GM23338 (cell line): ENCODE measurements around the gene YPEL1. TPM values are rescaled to one million over a fixed set of nuclear protein-coding genes. Genes with fewer than 3 reads are reported as not detected.

Experiments used
- ATAC-seq: fragments of 200-7000 bp; cut with Tn5 transposase; 3 replicates; pipeline ENCODE4 v1.9.1; 2020
- DNase-seq: peaks from one replicate; pipeline ENCODE4 v3.0.0-alpha.2; 2015; ENCODE audit warnings: low spot score
- H2AFZ ChIP-seq: fragments of 200-600 bp; sonication (generic); 2 replicates; pipeline ENCODE4 v1.8.0; 2016; ENCODE audit warnings: antibody characterized with exemption, mild to moderate bottlenecking, moderate library complexity
- H3F3A ChIP-seq: fragments of 200-600 bp; sonication (generic); replicated peaks from 2 replicates; pipeline ENCODE4 v1.8.0; 2017; ENCODE audit warnings: antibody characterized with exemption, mixed run types, low read depth
- H3K27ac ChIP-seq: fragments of 200-600 bp; sonication (generic); 2 replicates; pipeline ENCODE4 v1.6.1; 2016; ENCODE audit warnings: low read depth
- H3K27me3 ChIP-seq: fragments of 200-600 bp; sonication (generic); 2 replicates; pipeline ENCODE4 v1.8.0; 2016; ENCODE audit warnings: mild to moderate bottlenecking, mixed run types, moderate library complexity; ENCODE audit not compliant: insufficient read depth
- H3K36me3 ChIP-seq: fragments of 200-600 bp; sonication (generic); 2 replicates; pipeline ENCODE4 v1.8.0; 2016; ENCODE audit warnings: mild to moderate bottlenecking; ENCODE audit not compliant: insufficient read depth
- H3K4me1 ChIP-seq: fragments of 200-600 bp; sonication (generic); 2 replicates; pipeline ENCODE4 v1.8.0; 2016; ENCODE audit warnings: mild to moderate bottlenecking, moderate library complexity; ENCODE audit not compliant: insufficient read depth
- H3K4me2 ChIP-seq: fragments of 200-600 bp; sonication (generic); 2 replicates; pipeline ENCODE4 v1.7.1; 2017; ENCODE audit warnings: mixed run types
- H3K4me3 ChIP-seq: fragments of 200-600 bp; sonication (generic); 2 replicates; pipeline ENCODE4 v1.6.1; 2016; ENCODE audit warnings: mixed run types
- H3K79me2 ChIP-seq: fragments of 200-600 bp; sonication (generic); replicated peaks from 2 replicates; pipeline ENCODE4 v1.8.0; 2017; ENCODE audit warnings: mild to moderate bottlenecking; ENCODE audit not compliant: insufficient read depth
- H3K9me2 ChIP-seq: fragments of 200-600 bp; sonication (generic); 2 replicates; pipeline ENCODE4 v1.8.0; 2017; ENCODE audit not compliant: insufficient read depth
- H4K20me1 ChIP-seq: fragments of 200-600 bp; sonication (generic); replicated peaks from 2 replicates; pipeline ENCODE4 v1.8.0; 2017; ENCODE audit warnings: mild to moderate bottlenecking; ENCODE audit not compliant: insufficient read depth
- H3K27ac Mint-ChIP-seq: 2 replicates; pipeline ENCODE4 v1.8.0; 2020; ENCODE audit warnings: inconsistent platforms, mild to moderate bottlenecking, moderate library complexity, mixed read lengths
- H3K27me3 Mint-ChIP-seq: 3 replicates; pipeline ENCODE4 v1.8.0; 2022; ENCODE audit warnings: low read depth, mild to moderate bottlenecking, moderate library complexity, mixed read lengths, inconsistent platforms; ENCODE audit not compliant: insufficient read depth, poor library complexity
- H3K36me3 Mint-ChIP-seq: 3 replicates; pipeline ENCODE4 v1.8.0; 2021; ENCODE audit warnings: low read depth, mild to moderate bottlenecking, inconsistent platforms, moderate library complexity, mixed read lengths
- H3K4me1 Mint-ChIP-seq: 3 replicates; pipeline ENCODE4 v1.8.0; 2020; ENCODE audit warnings: mild to moderate bottlenecking, inconsistent platforms, mixed read lengths
- H3K4me3 Mint-ChIP-seq: 3 replicates; pipeline ENCODE4 v1.8.0; 2021; ENCODE audit warnings: moderate library complexity, mild to moderate bottlenecking, inconsistent platforms, mixed read lengths
- H3K9me3 Mint-ChIP-seq: 3 replicates; pipeline ENCODE4 v1.8.0; 2020; ENCODE audit warnings: moderate library complexity, mild to moderate bottlenecking, inconsistent platforms, mixed read lengths
- CREB1 ChIP-seq: fragments of 250-450 bp; sonication (Bioruptor Pico); IDR thresholded peaks from 2 replicates; pipeline ENCODE4 v1.5.0; 2020; ENCODE audit warnings: low read depth, mild to moderate bottlenecking, moderate library complexity
- CTCF ChIP-seq, 2 experiments: fragments of 200-600 bp in 1 of 2; sonication (generic) in 1 of 2; conservative IDR thresholded peaks; 2 replicates each; pipeline versions ENCODE4 v1.5.1 to v1.6.1; 2016 to 2017; ENCODE audit warnings: antibody characterized with exemption in 2 of 2, low read depth in 2 of 2, mild to moderate bottlenecking in 2 of 2, moderate library complexity in 1 of 2
- EZH2 ChIP-seq: fragments of 200-600 bp; sonication (generic); IDR thresholded peaks from one replicate; pipeline ENCODE4 v1.8.0; 2017; ENCODE audit warnings: antibody characterized with exemption, mild to moderate bottlenecking, low read depth; ENCODE audit not compliant: unreplicated experiment
- EZH2phosphoT487 ChIP-seq: fragments of 200-600 bp; sonication (generic); IDR thresholded peaks from one replicate; pipeline ENCODE4 v1.8.1; 2018; ENCODE audit warnings: antibody characterized with exemption; ENCODE audit not compliant: unreplicated experiment
- JUNB ChIP-seq: IDR thresholded peaks from one replicate; pipeline ENCODE4 v1.6.1; 2016; ENCODE audit warnings: antibody characterized with exemption; ENCODE audit not compliant: unreplicated experiment
- NANOG ChIP-seq: IDR thresholded peaks from 2 replicates; pipeline ENCODE4 v1.6.1; 2016; ENCODE audit warnings: antibody characterized with exemption, borderline replicate concordance
- POLR2AphosphoS5 ChIP-seq: IDR thresholded peaks from 2 replicates; pipeline ENCODE4 v1.6.1; 2016; ENCODE audit warnings: antibody characterized with exemption, low read depth
- REST ChIP-seq: IDR thresholded peaks from one replicate; pipeline ENCODE4 v1.6.1; 2018; ENCODE audit warnings: antibody characterized with exemption; ENCODE audit not compliant: unreplicated experiment
- STAT1 ChIP-seq: IDR thresholded peaks from one replicate; pipeline ENCODE4 v1.6.1; 2016; ENCODE audit warnings: antibody characterized with exemption; ENCODE audit not compliant: unreplicated experiment
- ZNF114 ChIP-seq: fragments of 250-450 bp; sonication (Bioruptor Pico); IDR thresholded peaks from 2 replicates; pipeline ENCODE4 v1.5.0; 2020; ENCODE audit warnings: mild to moderate bottlenecking, moderate library complexity
- ZNF331 ChIP-seq: fragments of 250-450 bp; sonication (Bioruptor Pico); IDR thresholded peaks from 2 replicates; pipeline ENCODE4 v1.5.0; 2020; ENCODE audit warnings: low read depth, mild to moderate bottlenecking, moderate library complexity
- ZNF462 ChIP-seq: fragments of 250-450 bp; sonication (Bioruptor Pico); IDR thresholded peaks from 2 replicates; pipeline ENCODE4 v1.5.0; 2020; ENCODE audit warnings: mild to moderate bottlenecking, moderate library complexity
- polyA plus RNA-seq: library from polyadenylated mRNA; unstranded; fragments of >200 nt; fragmentation: Nextera tagmentation; extraction: Ambion mirVana; gene quantifications from 2 replicates; pipeline ENCODE4 v1.2.1, GENCODE V29; 2016
- total RNA-seq: library from RNA; depleted of rRNA; stranded (reverse); fragments of >200 nt; shearing (Covaris generic); gene quantifications from 2 replicates; pipeline ENCODE4 v1.2.3, GENCODE V29; 2014

The YPEL1 gene
- total and polyA plus RNA-seq, 2 experiments from 2014 or later: 4.4 to 6.0 TPM

GRCh38 chr22:21701384-21701971 is 34.1 kb downstream of the YPEL1 start:
- no peak for ATAC-seq
- no peak for DNase-seq
- Mint-ChIP-seq H3K27ac (no peak overlapping the region), H3K4me1 (peaks cover 2% of the 10 kb centered on the region; the same call in 2 of the 3 replicates), H3K36me3 (peaks cover 12% of the 10 kb centered on the region), H3K9me3 (no peaks in the 10 kb centered on the region), H3K27me3 (peaks cover 7% of the 10 kb centered on the region), H3K4me3 (no peak overlapping the region)
- Histone ChIP-seq H3K36me3 (0 out of 2 replicates have a peak, but pooled peaks cover 6% of the 10 kb centered on the region), H3K9me2 (no peaks in the 10 kb centered on the region), H3K4me2 (no peak overlapping the region), H3K27ac (no peak overlapping the region), H3K79me2 (no peaks in the 10 kb centered on the region), H2AFZ (no peak overlapping the region), H3F3A (no peaks in the 10 kb centered on the region; the same call in 1 of the 2 replicates), H4K20me1 (peaks cover 4% of the 10 kb centered on the region; the same call in 1 of the 2 replicates), H3K4me1 (no peaks in the 10 kb centered on the region), H3K4me3 (no peak overlapping the region), H3K27me3 (no peaks in the 10 kb centered on the region)
- TF ChIP-seq ZNF331: no peak
- TF ChIP-seq CTCF (conservative IDR thresholded peaks at IDR 0.05; ENCODE audit: low read depth in 2 of 2): no peak
- TF ChIP-seq NANOG: no peak
- TF ChIP-seq EZH2: no peak
- TF ChIP-seq CREB1 (CRISPR knock-in tag): no peak
- no peak for TF ChIP-seq ZNF114 (CRISPR knock-in tag)
- no peak for TF ChIP-seq STAT1
- TF ChIP-seq REST: no peak
- no peak for TF ChIP-seq JUNB
- TF ChIP-seq POLR2AphosphoS5: no peak
- no peak for TF ChIP-seq ZNF462 (CRISPR knock-in tag)
- no peak for TF ChIP-seq EZH2phosphoT487
